Adipose tissue (tissue), 3 donors: ENCODE measurements around the gene EXOC3L2. TPM values are rescaled to one million over a fixed set of nuclear protein-coding genes. Genes with fewer than 3 reads are reported as not detected.
"Not testable (repeated sequence)": the region's sequence is repeated elsewhere in the genome, so short reads cannot be mapped to it uniquely, and the experiment has no call there.

ENCODE experiments used
- H3K27ac ChIP-seq: one replicate; pipeline ENCODE4 v1.5.1; 2013; ENCODE audit warnings: low read depth, low read length
- WGBS, 3 donors: extraction: QIAGEN DNeasy Blood & Tissue Kit; methylation state at CpG; one replicate each; pipeline ENCODE4 v1.1.7; 2013; 5-methylcytosine and 5-hydroxymethylcytosine counted together
- polyA plus RNA-seq, 3 donors: library from polyadenylated mRNA; stranded (reverse); fragments of 200-250 nt; gene quantifications; one replicate each; pipeline ENCODE4 v1.2.3, GENCODE V29; 2013
- donor health status: healthy with polysubstance abuse.
- donor health status: Bipolar disorder and iron deficiency.
- donor health status: healthy.

EXOC3L2 gene
- polyA plus RNA-seq, 3 donors = 1.1 to 5.0 (median 1.7) TPM

- WGBS, 3 donors = 12 to 54% (median 53%) methylated on average over 46 to 93 of the region's 93 CpGs
These were observed 10.9 kb downstream of the EXOC3L2 start for GRCh38 chr19:45234089-45234869.

GRCh38 chr19:45231891-45232290, 13.3 kb downstream of the EXOC3L2 start:
- no peak overlapping the region for H3K27ac ChIP-seq
- WGBS, 3 donors = 60 to 74% (median 63%) methylated on average over 3 of the region's 3 CpGs

More at GRCh38 chr19:45234089-45234869, 10.9 kb downstream of the EXOC3L2 start:
- H3K27ac ChIP-seq = no peak overlapping the region

- WGBS, 3 donors = 80 to 92% (median 91%) methylated on average over 2 of the region's 2 CpGs
These were observed 16.2 kb downstream of the EXOC3L2 start for GRCh38 chr19:45229056-45229455.

GRCh38 chr19:45224645-45225044, 20.6 kb downstream of the EXOC3L2 start:
- H3K27ac ChIP-seq = no peak overlapping the region
- 57 to 72% (median 64%) methylated on average over 11 of the region's 11 CpGs for WGBS, 3 donors

More at GRCh38 chr19:45229056-45229455, 16.2 kb downstream of the EXOC3L2 start:
- H3K27ac ChIP-seq = not testable (repeated sequence)

- no peak overlapping the region for H3K27ac ChIP-seq
- 83 to 91% (median 91%) methylated on average over 5 of the region's 5 CpGs for WGBS, 3 donors
These were observed 21.3 kb downstream of the EXOC3L2 start for GRCh38 chr19:45223879-45224278.

GRCh38 chr19:45222724-45223123, 22.5 kb downstream of the EXOC3L2 start:
- 82 to 96% (median 88%) methylated on average over 6 of the region's 6 CpGs for WGBS, 3 donors
- no peak overlapping the region for H3K27ac ChIP-seq

- 65 to 77% (median 68%) methylated on average over 17 to 18 of the region's 18 CpGs for WGBS, 3 donors
- no peak overlapping the region for H3K27ac ChIP-seq
These were observed 26.1 kb downstream of the EXOC3L2 start for GRCh38 chr19:45218911-45219743.

GRCh38 chr19:45218426-45218825, 26.8 kb downstream of the EXOC3L2 start:
- WGBS, 3 donors = 56 to 70% (median 59%) methylated on average over 4 of the region's 4 CpGs

GRCh38 chr19:45217957-45218334, 27.3 kb downstream of the EXOC3L2 start:
- 45 to 77% (median 63%) methylated on average over 13 to 14 of the region's 14 CpGs for WGBS, 3 donors
- H3K27ac ChIP-seq = no peak overlapping the region

More at GRCh38 chr19:45218426-45218825, 26.8 kb downstream of the EXOC3L2 start:
- H3K27ac ChIP-seq = no peak overlapping the region

- no peak overlapping the region for H3K27ac ChIP-seq
- WGBS, 3 donors = 25 to 41% (median 39%) methylated on average over 42 to 46 of the region's 46 CpGs
These were observed 27.8 kb downstream of the EXOC3L2 start for GRCh38 chr19:45217193-45217956.

- WGBS, 3 donors = 79 to 82% (median 81%) methylated on average over 6 of the region's 6 CpGs
- H3K27ac ChIP-seq = no peak overlapping the region
These were observed 28.5 kb downstream of the EXOC3L2 start for GRCh38 chr19:45216667-45217066.

GRCh38 chr19:45215391-45216191, 29.6 kb downstream of the EXOC3L2 start:
- no peak overlapping the region for H3K27ac ChIP-seq
- 15 to 27% (median 16%) methylated on average over 34 to 35 of the region's 35 CpGs for WGBS, 3 donors

- 78 to 85% (median 81%) methylated on average over 23 of the region's 23 CpGs for WGBS, 3 donors
- no peak overlapping the region for H3K27ac ChIP-seq
These were observed 32.2 kb downstream of the EXOC3L2 start for GRCh38 chr19:45213031-45213430.

- WGBS, 3 donors = 11 to 20% (median 18%) methylated on average over 16 to 17 of the region's 17 CpGs
- no peak overlapping the region for H3K27ac ChIP-seq
These were observed 33.3 kb downstream of the EXOC3L2 start for GRCh38 chr19:45211751-45212381.

- WGBS, 3 donors = 89 to 97% (median 91%) methylated on average over 3 of the region's 3 CpGs
These were observed 38.9 kb downstream of the EXOC3L2 start for GRCh38 chr19:45206328-45206727.

GRCh38 chr19:45205810-45206209, 39.4 kb downstream of the EXOC3L2 start:
- H3K27ac ChIP-seq = no peak overlapping the region
- 85 to 90% (median 90%) methylated on average over 12 of the region's 12 CpGs for WGBS, 3 donors

More at GRCh38 chr19:45206328-45206727, 38.9 kb downstream of the EXOC3L2 start:
- no peak overlapping the region for H3K27ac ChIP-seq

- WGBS, 3 donors = 78 to 81% (median 78%) methylated on average over 6 of the region's 6 CpGs
- H3K27ac ChIP-seq = no peak overlapping the region
These were observed 42.6 kb downstream of the EXOC3L2 start for GRCh38 chr19:45202637-45203036.
